PC-3 (cell line): Measurements from ENCODE around the gene ADGRV1.

Experiments
- EZH2 ChIP-seq: fragments of 300-600 bp; sonication (generic); IDR thresholded peaks from one replicate; pipeline ENCODE4 v1.6.1; 2017; ENCODE audit warnings: antibody characterized with exemption, mild to moderate bottlenecking, low read length; ENCODE audit not compliant: unreplicated experiment
- EZH2phosphoT487 ChIP-seq: fragments of 300-600 bp; sonication (generic); IDR thresholded peaks from 2 replicates; pipeline ENCODE4 v1.6.1; 2018; ENCODE audit warnings: mild to moderate bottlenecking, antibody characterized with exemption, low read length, borderline replicate concordance
- TF ChIP-seq, protein P1 (sequence below): fragments of 300-600 bp; sonication (generic); conservative IDR thresholded peaks from 2 replicates; pipeline ENCODE4 v1.5.1; 2017; ENCODE audit warnings: antibody characterized with exemption, low read depth, mild to moderate bottlenecking, low read length

DNA sequence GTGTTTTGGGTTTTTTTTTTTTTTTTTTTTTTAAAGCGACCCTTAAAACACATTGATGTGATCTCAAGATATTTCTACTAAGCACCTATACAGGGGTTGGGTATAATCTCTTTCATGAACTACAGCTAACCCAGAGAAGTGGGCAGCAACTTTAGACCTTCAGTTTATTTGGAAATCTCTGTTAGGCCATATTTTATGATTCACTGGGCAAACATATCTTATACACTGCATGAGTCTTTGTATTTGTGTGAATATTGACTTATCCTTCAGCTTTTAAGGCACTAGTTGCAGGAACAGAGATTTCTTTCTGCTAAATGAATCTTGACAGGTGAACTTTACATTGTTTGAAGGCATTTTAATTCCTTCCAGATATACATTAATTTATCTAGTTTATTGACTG, 630.2 kb downstream of the ADGRV1 start:
- TF ChIP-seq, protein P1, sequence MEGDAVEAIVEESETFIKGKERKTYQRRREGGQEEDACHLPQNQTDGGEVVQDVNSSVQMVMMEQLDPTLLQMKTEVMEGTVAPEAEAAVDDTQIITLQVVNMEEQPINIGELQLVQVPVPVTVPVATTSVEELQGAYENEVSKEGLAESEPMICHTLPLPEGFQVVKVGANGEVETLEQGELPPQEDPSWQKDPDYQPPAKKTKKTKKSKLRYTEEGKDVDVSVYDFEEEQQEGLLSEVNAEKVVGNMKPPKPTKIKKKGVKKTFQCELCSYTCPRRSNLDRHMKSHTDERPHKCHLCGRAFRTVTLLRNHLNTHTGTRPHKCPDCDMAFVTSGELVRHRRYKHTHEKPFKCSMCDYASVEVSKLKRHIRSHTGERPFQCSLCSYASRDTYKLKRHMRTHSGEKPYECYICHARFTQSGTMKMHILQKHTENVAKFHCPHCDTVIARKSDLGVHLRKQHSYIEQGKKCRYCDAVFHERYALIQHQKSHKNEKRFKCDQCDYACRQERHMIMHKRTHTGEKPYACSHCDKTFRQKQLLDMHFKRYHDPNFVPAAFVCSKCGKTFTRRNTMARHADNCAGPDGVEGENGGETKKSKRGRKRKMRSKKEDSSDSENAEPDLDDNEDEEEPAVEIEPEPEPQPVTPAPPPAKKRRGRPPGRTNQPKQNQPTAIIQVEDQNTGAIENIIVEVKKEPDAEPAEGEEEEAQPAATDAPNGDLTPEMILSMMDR: no peak
- TF ChIP-seq EZH2 (no peak), EZH2phosphoT487 (no peak)
